ENCODE measurements around the gene AKR1B1.

- TF ChIP-seq POLR2A (IDR thresholded peaks at IDR 0.05; ENCODE audit: low read depth, low read length) (no peak), CTCF (conservative IDR thresholded peaks at IDR 0.05; ENCODE audit: low read depth, low read length) (no peak), MXI1 (IDR thresholded peaks at IDR 0.05; ENCODE audit: borderline replicate concordance, low read depth, low read length) (no peak), USF2 (IDR thresholded peaks at IDR 0.05; ENCODE audit: low read depth, low read length) (no peak), ELK1 (IDR thresholded peaks at IDR 0.05; ENCODE audit: borderline replicate concordance, low read depth, low read length) (no peak), CEBPB (IDR thresholded peaks at IDR 0.05; ENCODE audit: low read depth, low read length) (no peak), MAZ (IDR thresholded peaks at IDR 0.05; ENCODE audit: borderline replicate concordance, low read depth, low read length) (no peak), CHD1 (IDR thresholded peaks at IDR 0.05; ENCODE audit: low read depth, low read length) (no peak), RFX5 (IDR thresholded peaks at IDR 0.05; ENCODE audit: low read depth, low read length) (no peak), RCOR1 (IDR thresholded peaks at IDR 0.05; ENCODE audit: insufficient replicate concordance, low read length) (no peak), BHLHE40 (IDR thresholded peaks at IDR 0.05; ENCODE audit: low read depth, low read length) (no peak)
These were observed 34.2 kb upstream of the AKR1B1 start for GRCh38 chr7:134493091-134493490.

All from IMR-90 (cell line).